ENCODE measurements around the gene MTMR2. TPM values are rescaled to one million over a fixed set of nuclear protein-coding genes. Genes with fewer than 3 reads are reported as not detected.
"Not testable (repeated sequence)": the region's sequence is repeated elsewhere in the genome, so short reads cannot be mapped to it uniquely, and the experiment has no call there.

The MTMR2 gene
- total RNA-seq, 1 donor from 2014 or later: 45.0 TPM

DNA sequence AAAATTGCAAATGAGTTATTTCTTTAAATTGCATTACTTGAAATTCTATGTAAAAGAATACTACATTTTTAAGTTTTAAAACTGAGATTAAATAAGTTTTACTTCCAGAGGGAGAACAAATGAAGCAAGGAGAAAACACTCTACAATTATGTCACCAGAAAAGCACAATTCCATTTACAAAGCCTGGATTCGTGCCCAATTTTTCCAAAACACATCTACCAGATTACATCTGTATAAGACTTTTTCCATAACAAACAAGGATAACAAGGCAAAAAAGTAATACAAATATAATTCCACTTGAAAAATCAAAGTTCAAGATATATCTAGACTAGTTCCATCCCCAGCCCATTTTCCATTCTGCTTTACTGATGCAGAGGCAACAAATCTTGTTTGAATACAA, 40.5 kb downstream of the MTMR2 start:
- Mint-ChIP-seq H3K9me3 (ENCODE audit: low read depth) (no peaks in the 10 kb centered on the region), H3K27ac (no peak overlapping the region), H3K4me1 (ENCODE audit: low read depth) (no peaks in the 10 kb centered on the region), H3K27me3 (no peaks in the 10 kb centered on the region), H3K36me3 (ENCODE audit: insufficient read depth) (peaks cover 19% of the 10 kb centered on the region), H3K4me3 (ENCODE audit: low read depth) (no peak overlapping the region)
- no peak for DNase-seq (ENCODE audit: low spot score, unreplicated experiment)
- TF ChIP-seq, protein P1, sequence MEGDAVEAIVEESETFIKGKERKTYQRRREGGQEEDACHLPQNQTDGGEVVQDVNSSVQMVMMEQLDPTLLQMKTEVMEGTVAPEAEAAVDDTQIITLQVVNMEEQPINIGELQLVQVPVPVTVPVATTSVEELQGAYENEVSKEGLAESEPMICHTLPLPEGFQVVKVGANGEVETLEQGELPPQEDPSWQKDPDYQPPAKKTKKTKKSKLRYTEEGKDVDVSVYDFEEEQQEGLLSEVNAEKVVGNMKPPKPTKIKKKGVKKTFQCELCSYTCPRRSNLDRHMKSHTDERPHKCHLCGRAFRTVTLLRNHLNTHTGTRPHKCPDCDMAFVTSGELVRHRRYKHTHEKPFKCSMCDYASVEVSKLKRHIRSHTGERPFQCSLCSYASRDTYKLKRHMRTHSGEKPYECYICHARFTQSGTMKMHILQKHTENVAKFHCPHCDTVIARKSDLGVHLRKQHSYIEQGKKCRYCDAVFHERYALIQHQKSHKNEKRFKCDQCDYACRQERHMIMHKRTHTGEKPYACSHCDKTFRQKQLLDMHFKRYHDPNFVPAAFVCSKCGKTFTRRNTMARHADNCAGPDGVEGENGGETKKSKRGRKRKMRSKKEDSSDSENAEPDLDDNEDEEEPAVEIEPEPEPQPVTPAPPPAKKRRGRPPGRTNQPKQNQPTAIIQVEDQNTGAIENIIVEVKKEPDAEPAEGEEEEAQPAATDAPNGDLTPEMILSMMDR (IDR thresholded peaks at IDR 0.05; ENCODE audit: unreplicated experiment): no peak

DNA sequence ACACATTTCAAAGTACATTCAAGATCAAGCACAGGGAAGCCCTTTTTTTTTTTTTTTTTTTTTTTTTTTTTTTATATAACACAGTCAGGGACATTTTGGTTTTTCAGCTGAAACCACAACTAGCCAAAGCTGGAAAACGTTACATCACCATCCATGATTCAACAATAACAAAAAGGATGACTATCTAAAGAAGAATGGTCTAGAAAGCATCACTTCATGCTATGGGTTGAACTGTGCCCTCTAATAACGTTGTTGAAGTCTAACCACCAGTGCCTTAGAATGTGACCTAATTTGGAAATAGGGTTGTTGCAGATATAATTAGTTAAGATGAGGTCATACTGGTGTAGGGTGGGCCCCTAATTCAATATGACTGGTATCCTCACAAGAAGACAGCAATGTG, 46.6 kb downstream of the MTMR2 start:
- H3K4me1 Mint-ChIP-seq (ENCODE audit: low read depth): no peaks in the 10 kb centered on the region
- DNase-seq (ENCODE audit: low spot score, unreplicated experiment): no peak
- no peak overlapping the region for H3K4me3 Mint-ChIP-seq (ENCODE audit: low read depth)
- H3K27me3 Mint-ChIP-seq: no peaks in the 10 kb centered on the region
- no peak overlapping the region for H3K27ac Mint-ChIP-seq
- H3K36me3 Mint-ChIP-seq (ENCODE audit: insufficient read depth): peaks cover 41% of the 10 kb centered on the region
- TF ChIP-seq, protein P1 (IDR thresholded peaks at IDR 0.05; ENCODE audit: unreplicated experiment): no peak
- H3K9me3 Mint-ChIP-seq (ENCODE audit: low read depth): peaks cover 23% of the 10 kb centered on the region

DNA sequence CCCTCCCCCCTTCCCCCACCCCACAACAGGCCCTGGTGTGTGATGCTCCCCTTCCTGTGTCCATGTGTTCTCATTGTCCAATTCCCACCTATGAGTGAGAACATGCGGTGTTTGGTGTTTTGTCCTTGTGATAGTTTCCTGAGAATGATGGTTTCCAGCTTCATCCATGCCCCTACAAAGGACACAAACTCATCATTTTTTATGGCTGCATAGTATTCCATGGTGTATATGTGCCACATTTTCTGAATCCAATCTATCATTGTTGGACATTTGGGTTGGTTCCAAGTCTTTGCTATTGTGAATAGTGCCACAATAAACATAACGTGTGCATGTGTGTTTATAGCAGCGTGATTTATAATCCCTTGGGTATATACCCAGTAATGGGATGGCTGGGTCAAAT, 53.0 kb downstream of the MTMR2 start:
- H3K4me3 Mint-ChIP-seq (ENCODE audit: low read depth); H3K4me1 Mint-ChIP-seq (ENCODE audit: low read depth); H3K27me3 Mint-ChIP-seq; H3K27ac Mint-ChIP-seq; DNase-seq (ENCODE audit: low spot score, unreplicated experiment): not testable (repeated sequence)
- Mint-ChIP-seq H3K9me3 (ENCODE audit: low read depth) (peaks cover 11% of the 10 kb centered on the region), H3K36me3 (ENCODE audit: insufficient read depth) (peaks cover 17% of the 10 kb centered on the region)

DNA sequence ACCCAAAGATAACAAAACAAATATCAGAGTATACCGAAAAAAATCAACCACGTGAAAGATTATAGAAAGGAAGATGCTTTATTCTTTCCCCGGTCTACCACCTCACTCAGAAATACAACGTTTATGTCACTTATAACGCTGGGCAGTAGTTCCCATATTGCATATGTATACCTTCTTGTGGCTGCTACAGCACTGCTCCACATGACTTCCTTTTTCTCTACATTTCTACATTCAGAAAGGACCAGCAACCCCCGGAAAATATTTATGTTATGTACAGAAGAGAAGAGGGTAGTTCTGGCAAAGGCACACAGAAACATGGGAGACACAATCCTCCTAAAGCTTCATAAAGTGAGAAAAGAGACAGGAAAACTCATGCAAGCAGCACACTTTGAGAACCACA, 56.8 kb downstream of the MTMR2 start:
- Mint-ChIP-seq H3K4me3 (ENCODE audit: low read depth) (no peak overlapping the region), H3K9me3 (ENCODE audit: low read depth) (no peaks in the 10 kb centered on the region), H3K36me3 (ENCODE audit: insufficient read depth) (peaks cover 9% of the 10 kb centered on the region), H3K4me1 (ENCODE audit: low read depth) (peaks cover 2% of the 10 kb centered on the region), H3K27ac (no peak overlapping the region), H3K27me3 (no peaks in the 10 kb centered on the region)
- DNase-seq (ENCODE audit: low spot score, unreplicated experiment): no peak
- TF ChIP-seq, protein P1 (IDR thresholded peaks at IDR 0.05; ENCODE audit: unreplicated experiment): no peak

DNA sequence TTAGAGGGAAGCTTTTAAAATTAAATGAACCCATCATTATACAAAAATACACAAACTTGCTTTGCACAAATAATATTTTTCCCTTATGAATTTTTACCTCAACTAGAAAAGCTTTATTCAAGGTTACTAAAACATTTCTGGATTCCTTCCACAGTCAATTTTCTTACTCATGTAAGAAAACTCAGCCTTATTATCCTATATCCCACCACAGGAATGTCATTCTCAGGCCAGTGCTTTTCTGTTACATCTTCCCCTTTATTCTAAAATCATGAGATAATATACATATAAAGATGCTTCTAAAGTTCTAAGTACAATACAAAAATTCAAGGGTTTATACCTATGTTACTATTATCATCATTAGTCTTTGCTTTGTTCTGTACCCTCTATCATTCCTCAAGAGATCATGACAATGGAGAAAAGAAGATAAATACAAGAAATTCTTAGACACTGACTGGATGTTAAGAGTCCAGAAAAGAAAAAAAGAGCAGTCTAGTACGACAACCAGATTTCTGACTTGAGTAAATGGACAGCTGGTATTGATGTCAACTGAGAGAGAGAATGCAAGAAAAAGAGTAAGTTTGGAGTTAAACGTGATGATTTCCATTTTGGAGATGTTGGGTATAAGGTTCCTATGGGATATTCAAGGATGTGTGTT, 60.3 kb downstream of the MTMR2 start:
- peaks cover 2% of the 10 kb centered on the region for H3K4me1 Mint-ChIP-seq (ENCODE audit: low read depth)
- no peak overlapping the region for H3K4me3 Mint-ChIP-seq (ENCODE audit: low read depth)
- H3K9me3 Mint-ChIP-seq (ENCODE audit: low read depth): no peaks in the 10 kb centered on the region
- TF ChIP-seq, protein P1 (IDR thresholded peaks at IDR 0.05; ENCODE audit: unreplicated experiment): no peak
- DNase-seq (ENCODE audit: low spot score, unreplicated experiment): no peak
- peaks cover 14% of the 10 kb centered on the region for H3K36me3 Mint-ChIP-seq (ENCODE audit: insufficient read depth)
- H3K27me3 Mint-ChIP-seq: no peaks in the 10 kb centered on the region
- H3K27ac Mint-ChIP-seq: no peak overlapping the region

DNA sequence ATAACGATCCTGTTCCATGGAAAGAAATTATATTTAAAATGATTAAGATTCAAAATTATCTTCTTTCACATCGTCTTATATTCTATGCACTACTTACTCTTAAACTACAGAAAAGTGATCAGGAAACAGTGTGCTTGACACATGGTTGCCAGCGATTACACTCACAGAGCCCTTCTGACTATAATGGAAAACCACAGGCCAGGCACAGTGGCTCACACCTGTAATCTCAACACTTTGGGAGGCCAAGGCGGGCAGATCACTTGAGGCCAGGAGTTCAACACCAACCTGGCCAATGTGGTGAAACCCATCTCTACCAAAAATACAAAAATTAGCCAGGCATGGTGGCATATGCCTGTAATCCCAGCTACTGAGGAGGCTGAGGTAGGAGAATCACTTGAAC, 63.9 kb downstream of the MTMR2 start:
- not testable (repeated sequence) for H3K4me3 Mint-ChIP-seq (ENCODE audit: low read depth); H3K9me3 Mint-ChIP-seq (ENCODE audit: low read depth); H3K4me1 Mint-ChIP-seq (ENCODE audit: low read depth); DNase-seq (ENCODE audit: low spot score, unreplicated experiment); H3K27me3 Mint-ChIP-seq; H3K27ac Mint-ChIP-seq
- H3K36me3 Mint-ChIP-seq (ENCODE audit: insufficient read depth): peaks cover 16% of the 10 kb centered on the region

DNA sequence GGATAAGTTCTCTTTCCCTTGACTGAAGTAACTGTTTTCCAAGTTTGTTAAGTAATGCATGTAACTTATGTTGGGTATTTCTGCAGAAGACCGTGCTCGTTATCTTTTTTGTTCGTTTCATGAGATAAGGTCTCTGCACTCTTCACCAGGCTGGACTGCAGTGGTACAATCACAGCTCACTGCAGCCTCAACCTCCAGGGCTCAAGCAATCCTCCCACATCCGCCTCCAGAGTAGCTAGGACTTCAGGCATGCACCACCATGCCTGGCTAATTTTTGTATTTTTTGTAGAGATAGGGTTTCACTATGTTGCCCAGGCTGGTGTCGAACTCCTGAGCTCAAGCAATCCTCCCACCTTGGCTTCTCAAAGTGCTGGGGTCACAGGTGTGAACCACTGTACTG, 69.5 kb downstream of the MTMR2 start:
- H3K4me1 Mint-ChIP-seq (ENCODE audit: low read depth); H3K9me3 Mint-ChIP-seq (ENCODE audit: low read depth); H3K4me3 Mint-ChIP-seq (ENCODE audit: low read depth); H3K36me3 Mint-ChIP-seq (ENCODE audit: insufficient read depth); H3K27me3 Mint-ChIP-seq; DNase-seq (ENCODE audit: low spot score, unreplicated experiment): not testable (repeated sequence)
- H3K27ac Mint-ChIP-seq: peak overlapping the region; percentile 50
